Neutrophil (primary cell): Measurements from ENCODE around the gene TRIM8.

Source experiments
- H3K27ac ChIP-seq: fragments of 200-600 bp; sonication (generic); 2 replicates; pipeline ENCODE4 v1.5.1; 2016; ENCODE audit warnings: mild to moderate bottlenecking, moderate library complexity
- H3K27me3 ChIP-seq: fragments of 200-600 bp; sonication (generic); 2 replicates; pipeline ENCODE4 v1.6.0; 2016; ENCODE audit warnings: mild to moderate bottlenecking
- H3K36me3 ChIP-seq: fragments of 200-600 bp; sonication (generic); 2 replicates; pipeline ENCODE4 v1.5.1; 2017
- H3K4me1 ChIP-seq, 2 experiments: fragments of 200-600 bp in 1 of 2; sonication (generic) in 1 of 2; 1 replicate in 1 of 2; 2 replicates in 1 of 2; pipeline versions ENCODE4 v1.5.1 to v1.6.1; 2013 to 2016; ENCODE audit warnings: low read depth in 1 of 2, low read length in 1 of 2, mild to moderate bottlenecking in 1 of 2, moderate library complexity in 1 of 2; ENCODE audit not compliant: control insufficient read depth in 1 of 2, insufficient read depth in 1 of 2
- H3K4me3 ChIP-seq, 2 experiments: fragments of 200-600 bp in 1 of 2; sonication (generic) in 1 of 2; 1 replicate in 1 of 2; 2 replicates in 1 of 2; pipeline ENCODE4 v1.5.1; 2013 to 2016; ENCODE audit warnings: low read depth in 1 of 2, low read length in 1 of 2, mild to moderate bottlenecking in 1 of 2, moderate library complexity in 1 of 2
- H3K9me3 ChIP-seq: fragments of 200-600 bp; sonication (generic); 2 replicates; pipeline ENCODE4 v1.5.1; 2016
- CTCF ChIP-seq: fragments of 200-600 bp; sonication (generic); IDR thresholded peaks from 2 replicates; pipeline ENCODE4 v1.5.1; 2016; ENCODE audit warnings: antibody characterized with exemption

The TRIM8 gene

GRCh38 chr10:102646610-102647442 is 2.5 kb downstream of the TRIM8 start:
- no peak for TF ChIP-seq CTCF
- H3K4me1 ChIP-seq, result peaks cover 65 to 66% of the 10 kb centered on the region in 2 experiments
- peaks cover 14% of the 10 kb centered on the region for H3K36me3 ChIP-seq
- no peaks in the 10 kb centered on the region for H3K27me3 ChIP-seq
- no peaks in the 10 kb centered on the region for H3K9me3 ChIP-seq
- peak overlapping the region; percentile 77 to 93 for H3K4me3 ChIP-seq
- H3K27ac ChIP-seq, result peak overlapping the region; percentile 100

GRCh38 chr10:102647443-102648268 is 3.4 kb downstream of the TRIM8 start:
- no peaks in the 10 kb centered on the region for H3K9me3 ChIP-seq
- H3K4me3 ChIP-seq, result peak overlapping the region; percentile 77 to 93
- H3K27me3 ChIP-seq, result no peaks in the 10 kb centered on the region
- H3K4me1 ChIP-seq, result peaks cover 70 to 73% of the 10 kb centered on the region in 2 experiments
- TF ChIP-seq CTCF, result no peak
- H3K27ac ChIP-seq, result peak overlapping the region; percentile 100
- peaks cover 14% of the 10 kb centered on the region for H3K36me3 ChIP-seq

GRCh38 chr10:102648269-102648888 is 4.1 kb downstream of the TRIM8 start:
- H3K36me3 ChIP-seq, result peaks cover 20% of the 10 kb centered on the region
- peak overlapping the region; percentile 77 to 93 for H3K4me3 ChIP-seq
- H3K27me3 ChIP-seq, result no peaks in the 10 kb centered on the region
- H3K27ac ChIP-seq, result peak overlapping the region; percentile 100
- TF ChIP-seq CTCF, result no peak
- peaks cover 70 to 73% of the 10 kb centered on the region in 2 experiments for H3K4me1 ChIP-seq
- no peaks in the 10 kb centered on the region for H3K9me3 ChIP-seq

- Histone ChIP-seq H3K27me3 (no peaks in the 10 kb centered on the region), H3K9me3 (no peaks in the 10 kb centered on the region), H3K4me3 (peak overlapping the region; percentile 77 to 93), H3K4me1 (peaks cover 73 to 74% of the 10 kb centered on the region in 2 experiments), H3K36me3 (peaks cover 28% of the 10 kb centered on the region), H3K27ac (peak overlapping the region; percentile 100)
- TF ChIP-seq CTCF, result no peak
These were observed 4.9 kb downstream of the TRIM8 start for GRCh38 chr10:102648889-102649796.
